Ureter (tissue), 1 donor: ENCODE data around the gene HIVEP2. TPM values are rescaled to one million over a fixed set of nuclear protein-coding genes. Genes with fewer than 3 reads are reported as not detected.

Experiments used
- DNase-seq: peaks from one replicate; pipeline ENCODE4 v3.0.0-alpha.2; 2020; ENCODE audit warnings: low spot score
- total RNA-seq: library from RNA; stranded (reverse); gene quantifications from one replicate; pipeline ENCODE4 v1.2.4, GENCODE V29; 2023
- donor health status: DM: yes; HTN: yes; CAD: no.

HIVEP2 gene
- total RNA-seq, 1 donor from 2014 or later, result 29.0 TPM

DNA sequence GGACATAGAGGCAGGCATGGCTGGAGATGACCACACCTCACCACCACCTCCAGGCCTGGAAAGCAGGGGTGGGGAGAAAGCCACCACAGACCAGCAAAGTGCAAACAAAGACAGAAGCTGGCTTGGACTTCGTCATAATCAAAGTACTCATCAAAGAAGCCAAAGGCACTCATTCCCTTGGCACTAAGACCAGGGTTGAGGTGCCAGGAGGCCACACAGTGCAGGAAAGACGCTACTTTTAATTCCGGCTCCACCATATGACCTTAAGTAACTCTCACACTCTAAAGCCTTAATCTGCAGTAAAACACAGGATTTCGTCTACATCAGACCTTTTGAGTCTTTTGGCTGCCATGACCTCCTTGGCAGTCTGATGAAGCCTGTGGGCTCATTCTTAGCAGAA, 123.1 kb downstream of the HIVEP2 start:
- DNase-seq, result no peak

DNA sequence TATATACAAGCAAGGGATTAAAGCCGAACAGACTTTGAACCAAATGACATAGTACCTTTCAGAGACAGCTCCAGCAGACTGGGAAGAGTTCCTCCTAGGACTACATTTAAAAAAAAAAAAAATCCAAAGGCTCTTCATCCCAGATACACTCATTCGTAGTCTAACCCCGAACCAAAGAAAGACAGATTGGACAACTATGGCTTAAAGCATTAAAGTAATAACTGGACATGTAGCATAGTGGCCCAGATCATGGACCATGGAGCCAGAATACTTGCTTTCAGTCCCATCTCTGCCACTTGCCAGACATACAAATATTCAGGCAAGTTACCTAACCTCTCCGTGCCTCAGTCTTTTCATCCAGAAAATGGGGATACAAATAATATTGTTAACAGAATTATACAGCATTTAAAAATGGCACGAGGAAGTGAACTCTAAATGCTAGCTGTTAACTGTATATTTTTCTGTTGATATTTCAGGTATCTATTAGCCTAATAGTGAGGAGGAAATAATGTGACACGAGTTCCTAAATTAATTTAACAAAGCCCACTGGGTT, 123.7 kb downstream of the HIVEP2 start:
- no peak for DNase-seq

DNA sequence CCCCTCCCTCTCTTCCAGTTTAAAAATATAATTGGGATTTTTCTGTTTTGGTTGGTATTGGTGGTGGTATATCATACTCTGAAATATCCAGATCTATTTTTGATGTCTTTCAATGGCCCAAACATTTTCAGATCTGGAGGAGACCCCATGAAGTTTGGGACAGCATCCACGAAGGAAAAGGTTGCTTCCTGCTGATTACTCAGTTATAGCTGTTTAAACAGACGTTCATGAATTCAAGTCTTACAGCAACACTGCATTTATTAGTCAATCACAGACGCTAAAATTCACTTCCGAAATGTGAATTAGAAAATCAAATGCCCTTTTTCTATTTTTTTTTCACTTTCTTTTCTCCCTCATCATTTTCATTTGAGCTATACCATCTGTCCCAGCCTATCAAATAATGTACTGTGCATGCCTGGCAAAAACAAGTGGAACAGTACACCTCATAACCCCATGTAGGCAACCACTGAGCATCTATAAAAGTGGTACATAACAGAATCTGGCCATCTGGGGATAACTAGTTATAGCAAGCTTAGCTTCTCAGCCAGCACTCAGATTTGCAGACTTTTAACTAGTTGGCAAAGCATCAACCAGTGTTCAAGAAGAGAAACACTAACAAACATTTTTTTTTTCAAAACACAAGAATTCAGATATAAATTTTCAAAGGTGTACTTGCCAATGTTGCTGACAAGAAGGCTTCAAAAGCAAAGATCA, 124.5 kb downstream of the HIVEP2 start:
- DNase-seq, result no peak

DNA sequence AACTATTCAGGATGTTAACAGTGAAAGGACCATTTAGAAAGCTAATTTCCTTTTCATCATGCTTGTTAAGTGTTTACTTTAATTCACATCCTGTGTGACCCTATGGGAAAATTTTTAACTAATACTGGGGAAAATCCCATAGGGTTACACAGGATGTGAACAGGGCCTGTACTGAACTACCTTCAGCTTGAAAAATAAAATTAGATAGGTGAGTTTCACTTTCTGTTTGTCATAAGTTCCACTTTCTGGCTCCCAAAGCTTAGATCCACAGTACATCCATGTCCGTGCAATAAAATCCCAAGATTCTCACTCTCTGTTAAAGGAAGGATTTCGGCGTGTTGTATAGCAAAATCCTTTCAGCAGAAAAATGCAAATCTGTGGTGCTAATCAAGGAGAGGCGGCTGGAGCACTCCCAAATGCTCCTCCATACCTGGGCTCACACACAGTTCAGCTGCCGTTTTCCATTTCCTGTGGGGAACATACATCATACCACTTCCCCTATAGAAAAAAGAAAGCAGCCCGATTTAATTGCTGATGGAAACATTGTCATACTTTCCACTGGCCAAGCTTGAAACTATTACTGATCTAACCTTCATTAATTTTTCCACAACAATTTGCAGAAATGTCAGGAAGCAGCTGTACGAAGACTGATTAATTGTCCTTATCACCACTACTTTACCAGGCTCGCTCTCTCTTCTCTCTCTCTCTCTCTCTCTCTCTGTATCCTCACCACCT, 125.2 kb downstream of the HIVEP2 start:
- no peak for DNase-seq

DNA sequence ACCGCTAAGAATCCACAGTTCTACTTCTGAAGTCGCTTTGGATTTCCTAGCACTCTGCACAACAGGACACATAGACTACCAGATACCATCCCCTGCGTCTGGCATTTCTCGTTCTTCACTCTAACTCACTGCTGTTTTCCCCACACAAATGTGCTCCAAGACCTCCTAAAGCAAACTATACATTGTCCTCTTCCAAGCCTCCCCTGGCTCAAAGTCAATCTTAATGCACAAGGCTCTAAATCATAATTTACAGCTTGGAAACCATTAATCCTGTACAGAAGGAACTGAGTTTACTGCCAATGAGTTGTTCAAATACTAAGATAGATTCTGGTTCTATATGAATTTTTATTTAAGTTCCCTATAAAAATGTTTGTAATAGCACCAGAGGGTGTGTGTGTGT, 128.5 kb downstream of the HIVEP2 start:
- DNase-seq, result no peak

DNA sequence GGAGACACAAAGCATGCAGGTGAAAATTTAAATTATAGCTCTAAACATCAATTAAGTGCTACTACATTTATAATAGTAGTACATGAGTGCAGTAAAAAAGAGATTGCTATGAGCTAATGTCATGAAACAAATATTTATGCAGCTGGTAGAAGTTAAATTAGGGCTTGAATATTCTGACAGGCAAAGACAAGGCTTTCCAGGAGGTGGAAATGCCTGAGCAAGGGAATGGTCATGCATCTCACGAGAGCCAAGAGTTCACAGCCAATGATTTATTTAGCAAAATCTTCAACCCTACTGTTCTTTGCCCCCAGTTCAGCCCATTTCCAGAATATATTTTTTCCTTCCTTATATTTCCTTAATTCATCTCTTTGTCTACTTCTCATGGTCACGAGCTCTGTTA, 128.9 kb downstream of the HIVEP2 start:
- DNase-seq, result no peak

DNA sequence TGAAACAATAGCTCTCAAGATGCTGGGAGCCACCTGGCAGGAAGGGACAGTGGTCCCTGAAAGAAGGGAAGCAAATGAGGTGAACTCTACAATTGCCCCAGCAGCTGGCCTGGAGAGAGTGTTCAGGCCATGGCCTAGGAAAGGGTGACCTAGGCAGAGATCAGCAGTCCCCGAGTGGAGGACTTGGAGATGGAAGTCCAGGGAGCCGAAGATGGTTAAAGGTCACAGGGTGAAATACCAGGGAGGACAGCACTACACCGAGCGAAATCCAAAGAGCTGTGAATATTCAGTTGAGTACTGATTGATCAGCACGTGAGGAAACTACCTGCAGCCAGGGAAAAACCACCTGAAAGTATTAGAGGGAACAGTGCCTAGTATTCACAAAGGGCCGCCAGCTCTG, 133.1 kb downstream of the HIVEP2 start:
- no peak for DNase-seq

DNA sequence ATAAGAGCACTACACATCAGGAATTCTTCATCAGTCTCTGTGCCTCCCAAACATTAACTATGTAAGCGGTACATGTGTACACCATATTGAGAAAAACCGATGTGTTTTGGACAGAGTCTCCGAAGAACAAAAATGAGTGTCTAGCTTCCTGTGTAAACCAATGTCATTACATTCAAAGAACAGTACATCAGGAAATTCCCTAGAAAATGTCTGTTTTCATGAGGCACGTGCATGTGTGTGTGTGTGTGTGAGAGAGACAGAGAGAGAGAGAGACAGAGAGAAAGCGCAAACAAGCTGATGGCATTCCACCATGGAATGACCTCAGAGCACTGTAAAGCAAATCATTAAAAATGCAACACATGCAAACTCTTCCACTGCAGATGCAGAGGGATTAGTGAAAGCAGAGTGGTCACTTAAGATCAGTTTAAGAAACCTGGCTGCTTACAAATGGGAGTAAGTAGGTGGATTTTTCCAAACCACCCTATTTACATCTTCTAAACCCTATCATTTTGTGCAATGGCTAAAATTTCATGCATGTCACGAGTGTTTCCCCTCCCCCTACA, 133.9 kb downstream of the HIVEP2 start:
- DNase-seq, result no peak

DNA sequence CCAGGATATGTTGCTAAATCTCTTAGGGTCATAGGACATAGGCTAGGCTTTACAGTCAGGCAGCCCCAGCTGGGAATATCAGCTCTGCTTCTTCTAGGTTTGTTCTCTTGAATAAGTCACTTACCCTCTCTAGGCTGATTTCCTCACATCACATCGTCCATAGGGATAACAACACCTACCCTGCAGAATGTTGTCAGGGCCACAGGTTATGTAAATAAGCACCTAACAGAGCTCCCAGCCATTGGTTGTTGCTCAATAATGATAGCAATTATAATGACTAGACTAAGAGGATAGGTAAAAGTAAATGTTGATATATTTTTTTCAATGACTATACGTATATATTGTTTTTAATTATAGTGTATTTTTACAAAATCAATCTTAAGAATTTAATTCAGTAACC, 135.0 kb downstream of the HIVEP2 start:
- DNase-seq, result no peak

DNA sequence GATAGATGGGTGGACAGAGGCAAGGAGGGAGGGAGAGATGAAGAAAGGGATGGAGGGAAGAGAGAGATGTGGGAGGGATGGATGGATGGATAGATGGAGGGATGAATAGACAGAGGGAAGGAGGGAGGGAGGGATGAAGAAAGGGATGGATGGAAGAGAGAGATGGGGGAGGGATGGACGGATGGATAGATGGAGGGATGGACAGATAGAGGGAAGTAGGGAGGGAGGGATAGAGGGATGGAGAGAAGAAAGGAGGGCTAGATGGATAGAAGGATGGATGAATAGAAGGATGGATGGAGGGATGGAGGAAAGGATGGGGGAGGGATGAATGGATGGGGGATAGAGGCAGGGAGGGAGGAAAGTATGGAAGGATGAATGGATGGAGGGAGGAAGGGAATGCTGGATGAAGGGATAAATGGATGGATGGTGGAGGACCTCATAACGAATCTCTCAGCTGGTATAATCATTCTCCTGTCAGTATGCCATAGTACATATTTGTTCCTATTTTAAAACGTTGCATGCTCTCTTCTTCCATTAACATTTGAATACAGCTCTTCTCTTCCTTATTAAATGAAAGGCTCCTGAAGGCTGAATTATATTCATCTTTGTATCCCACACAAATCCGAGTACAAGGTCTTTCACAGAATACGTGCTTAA, 136.4 kb downstream of the HIVEP2 start:
- DNase-seq, result no peak

DNA sequence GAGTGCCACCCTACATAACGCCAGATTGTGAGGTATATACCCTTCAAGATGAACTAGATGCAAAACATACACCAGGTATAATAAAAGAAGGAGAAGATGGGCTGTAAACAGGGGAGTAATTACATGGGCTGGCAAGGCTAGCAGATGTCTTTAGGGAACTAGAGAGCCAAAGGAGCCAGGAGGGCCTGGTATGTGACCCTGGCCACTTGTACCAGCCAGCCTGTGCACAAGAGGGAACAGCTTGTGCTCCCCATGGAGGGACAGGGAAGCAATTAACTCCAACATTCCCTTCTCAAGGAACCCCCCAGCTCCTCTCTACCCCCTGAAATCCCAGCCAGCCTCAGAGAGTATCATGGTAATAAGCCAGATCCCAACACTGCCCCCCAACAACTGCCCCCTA, 139.9 kb downstream of the HIVEP2 start:
- DNase-seq, result no peak

DNA sequence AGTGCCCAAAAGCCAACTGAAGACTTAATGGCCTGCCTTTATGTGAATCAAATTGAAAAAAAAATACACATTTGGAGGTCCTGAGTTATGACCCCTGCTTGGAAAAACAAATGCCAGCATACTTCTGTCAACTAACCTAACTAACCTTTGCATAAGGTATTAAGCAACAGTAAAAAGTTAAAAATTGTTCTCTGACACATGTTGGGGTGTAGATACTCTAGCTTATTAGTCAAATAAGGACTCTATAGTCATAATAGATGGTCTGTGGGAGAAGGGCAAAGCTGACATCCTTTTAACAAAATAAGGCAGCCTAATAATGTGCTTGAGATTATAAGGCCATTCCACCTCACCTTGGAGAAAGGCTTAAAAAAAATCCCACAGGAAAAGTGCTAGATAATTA, 140.5 kb downstream of the HIVEP2 start:
- DNase-seq, result no peak

DNA sequence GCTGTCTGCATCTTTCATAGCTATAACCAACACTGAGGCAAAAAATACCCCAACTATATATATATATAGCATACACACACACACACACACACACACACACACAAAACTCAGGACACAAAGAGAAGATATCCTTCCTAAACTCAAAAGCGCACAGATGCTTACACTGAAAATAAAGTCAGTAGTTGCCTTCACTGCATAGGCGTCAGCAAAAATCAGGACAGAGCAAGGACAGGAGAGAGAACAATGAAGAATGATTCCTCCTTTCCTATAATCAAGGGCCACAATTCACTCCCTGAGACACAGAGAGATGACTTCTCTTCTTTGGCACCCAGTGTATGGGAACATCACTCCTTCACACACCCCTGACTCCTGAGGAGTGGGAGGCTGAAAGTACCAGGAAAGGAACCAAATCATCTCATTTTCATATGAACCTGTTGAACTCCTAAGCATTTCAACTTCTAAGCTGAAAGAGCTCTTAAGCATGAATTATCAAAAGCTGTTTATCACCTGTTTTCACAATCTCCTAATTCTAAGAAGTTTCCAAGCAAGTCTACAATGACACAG, 141.4 kb downstream of the HIVEP2 start:
- DNase-seq, result no peak

DNA sequence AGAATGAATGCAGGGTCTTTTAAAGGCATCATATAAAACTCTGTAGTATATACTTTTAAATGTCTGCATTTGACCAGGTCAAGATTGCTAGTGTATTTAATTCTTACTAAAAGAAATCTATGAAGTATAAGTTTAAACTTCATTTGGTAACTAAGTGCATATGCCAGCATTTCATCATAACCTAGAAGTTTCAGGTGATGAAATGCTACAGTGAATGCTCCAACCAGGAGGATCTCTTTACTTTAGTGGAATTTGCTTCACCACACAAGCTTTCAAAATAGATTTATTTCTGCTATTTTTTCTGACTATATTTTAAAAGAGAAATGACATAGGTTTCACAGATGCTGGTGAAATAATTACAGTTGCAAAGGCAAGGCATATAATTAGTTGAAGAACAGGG, 141.9 kb downstream of the HIVEP2 start:
- no peak for DNase-seq

DNA sequence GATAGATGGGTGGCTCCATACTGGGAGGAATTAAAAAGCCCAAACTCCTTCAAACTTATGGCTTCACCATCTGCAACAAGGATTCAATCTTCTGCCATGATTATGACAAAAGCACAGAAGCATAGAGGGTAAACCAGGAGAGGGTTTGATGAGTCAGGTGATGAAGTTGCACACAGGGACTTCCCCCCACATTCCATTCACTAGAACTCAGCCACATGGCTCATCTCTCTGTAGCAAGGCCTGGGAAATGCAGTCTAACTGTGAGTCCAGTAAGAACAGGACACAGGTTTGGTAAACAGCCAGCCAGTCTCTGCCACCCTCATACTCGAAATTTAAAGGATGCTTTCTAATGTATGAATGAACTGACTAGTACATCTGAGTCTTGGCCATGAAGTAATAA, 142.9 kb downstream of the HIVEP2 start:
- no peak for DNase-seq

DNA sequence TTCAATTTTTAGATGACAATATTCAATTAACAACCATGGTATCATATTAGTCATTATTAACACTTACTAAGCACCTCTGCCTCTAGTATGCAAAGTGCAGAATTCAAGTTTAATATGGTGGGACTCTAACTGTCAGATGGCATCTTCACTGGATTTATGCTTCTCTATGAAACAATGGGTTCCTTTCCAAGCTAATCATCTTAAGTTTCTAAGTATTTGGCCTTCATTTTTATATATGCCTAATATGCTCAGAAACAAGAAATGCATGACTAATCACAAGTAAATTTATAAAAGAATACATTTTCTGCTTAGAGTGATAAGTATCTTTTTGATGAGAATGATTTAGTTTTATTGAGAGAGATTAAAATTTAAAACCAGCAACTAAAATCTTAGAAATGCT, 144.7 kb downstream of the HIVEP2 start:
- DNase-seq, result no peak

DNA sequence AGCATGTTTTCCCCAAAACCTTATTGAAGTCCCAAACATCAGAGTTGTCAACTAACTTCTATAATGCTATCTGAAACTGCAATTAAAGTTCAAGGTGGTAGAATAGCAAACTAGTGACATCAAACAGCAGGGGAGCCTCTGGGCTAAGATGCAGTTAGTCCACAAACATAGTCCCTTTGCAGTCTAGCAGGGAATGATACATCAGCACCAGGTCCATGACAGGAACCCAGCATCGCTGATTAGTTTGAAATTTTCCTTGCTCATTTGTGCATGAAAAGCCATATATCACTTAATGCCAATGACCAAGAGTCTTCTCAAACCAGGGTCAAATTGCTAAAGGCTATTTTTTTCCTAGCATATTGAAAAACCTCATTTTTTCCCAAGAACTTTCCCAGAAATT, 145.3 kb downstream of the HIVEP2 start:
- DNase-seq, result no peak

DNA sequence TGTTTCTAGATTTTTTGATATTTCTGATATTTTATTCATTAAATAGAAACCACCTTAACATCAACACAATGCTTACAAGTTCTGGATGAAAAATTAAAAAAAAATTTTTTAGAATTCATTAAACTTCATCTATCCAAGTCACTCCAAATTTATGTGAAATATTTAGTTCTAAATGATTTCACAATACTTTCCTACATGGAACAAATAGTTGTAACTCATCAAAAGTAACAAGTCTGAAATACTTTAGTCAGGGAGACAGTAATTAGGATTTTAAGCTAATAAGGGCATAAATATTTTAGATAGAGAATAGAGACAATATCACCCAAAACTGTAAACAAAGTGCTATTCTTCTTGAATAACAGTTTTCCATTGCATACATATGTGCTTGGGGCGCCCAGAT, 147.8 kb downstream of the HIVEP2 start:
- DNase-seq, result no peak

DNA sequence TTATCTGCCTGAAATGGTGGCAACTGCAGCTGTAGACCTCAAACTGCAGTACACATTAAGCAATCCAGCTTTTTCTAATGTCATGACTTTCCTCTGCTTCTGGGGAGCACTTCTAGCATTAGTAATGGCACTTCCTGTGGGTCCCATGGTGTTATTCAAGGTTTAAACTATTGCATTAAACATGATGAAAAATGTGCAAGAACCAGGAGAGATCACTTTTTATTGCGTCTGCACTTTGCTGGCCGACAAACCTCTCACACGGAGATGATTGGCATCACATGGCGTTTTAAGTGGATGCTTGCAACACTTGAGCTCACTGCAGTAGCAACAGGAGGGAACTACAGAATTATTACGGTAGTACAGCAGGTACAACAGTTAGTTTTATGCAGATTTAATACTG, 148.4 kb downstream of the HIVEP2 start:
- no peak for DNase-seq

DNA sequence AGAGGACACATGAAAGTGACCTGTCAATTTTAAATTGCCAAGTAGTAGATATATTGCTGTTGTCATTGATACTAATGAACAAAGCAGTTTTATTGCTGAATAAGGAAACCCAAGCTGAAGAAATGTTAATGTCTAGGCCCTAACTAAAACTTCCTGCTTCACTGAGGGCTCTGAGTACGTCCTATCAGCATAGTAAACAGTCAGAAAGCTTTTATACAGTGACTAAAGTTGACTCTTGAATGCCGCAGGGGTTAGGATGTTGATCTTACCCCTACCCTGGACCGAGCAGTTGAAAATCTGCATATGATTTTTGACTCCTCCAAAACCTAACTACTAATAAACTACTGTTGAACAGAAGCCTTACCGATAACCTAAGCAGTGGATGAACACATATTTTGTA, 149.0 kb downstream of the HIVEP2 start:
- no peak for DNase-seq

DNA sequence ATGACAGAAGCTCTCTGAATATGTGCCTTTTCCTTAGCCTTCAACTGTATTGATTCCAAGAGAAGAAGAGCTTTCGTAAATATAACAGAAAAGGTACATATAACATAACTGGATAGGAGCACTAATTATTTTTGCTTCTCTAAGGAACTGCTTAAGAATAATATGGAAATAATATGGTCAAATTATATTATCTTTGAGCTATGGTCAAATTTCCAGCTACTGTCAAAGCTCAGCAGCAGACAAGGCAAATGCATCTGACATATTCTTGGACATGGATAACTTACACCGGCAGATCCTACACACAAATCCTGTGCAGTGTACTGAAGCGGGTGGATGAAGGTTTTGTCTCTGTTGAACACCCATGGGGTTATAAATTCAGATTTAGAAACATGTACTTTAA, 150.6 kb downstream of the HIVEP2 start:
- DNase-seq, result no peak

DNA sequence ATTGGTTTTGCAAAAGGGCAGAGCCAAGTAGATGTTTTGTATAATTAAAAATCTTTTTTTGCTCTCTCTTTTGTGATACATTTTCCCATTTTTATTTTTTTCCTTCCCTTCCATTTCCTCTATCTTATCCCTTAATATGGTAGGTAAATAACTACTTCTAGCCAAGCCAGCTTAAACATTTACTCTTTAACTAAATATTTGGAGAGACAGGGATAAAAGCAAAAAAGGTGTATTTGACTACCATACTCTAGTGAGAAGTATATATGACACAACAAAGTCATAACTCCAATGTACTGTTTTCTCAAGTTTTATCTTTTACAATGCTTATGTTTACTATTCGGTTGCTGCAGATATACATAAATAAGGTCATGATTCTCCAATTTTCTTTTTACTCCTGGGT, 154.7 kb downstream of the HIVEP2 start:
- DNase-seq, result no peak
